Measurements from ENCODE around the gene P2RX3. TPM values are rescaled to one million over a fixed set of nuclear protein-coding genes. Genes with fewer than 3 reads are reported as not detected.

P2RX3 gene
- polyA plus RNA-seq, 12 donors: 1.6 to 5.6 (median 4.1) TPM; not detected in 2

DNA sequence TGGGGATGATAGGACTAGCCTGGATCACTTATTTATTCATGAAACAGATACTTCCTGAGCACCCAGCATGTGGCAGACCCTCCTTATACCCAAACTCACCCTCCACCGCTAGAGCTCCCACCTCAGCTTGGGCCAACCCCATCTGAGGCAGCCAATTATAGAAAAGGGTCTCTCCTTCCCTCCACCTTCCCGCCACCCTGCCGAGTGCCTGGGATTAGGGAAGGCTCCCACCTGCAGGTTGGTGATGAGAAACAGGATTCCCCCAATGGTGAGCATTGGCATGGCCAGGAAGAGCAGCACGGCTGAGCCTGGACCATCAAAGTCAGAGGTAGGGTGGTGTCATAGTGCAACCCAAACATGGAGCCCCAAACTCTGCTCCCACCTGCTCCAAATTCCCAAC is 82.9 kb downstream of the P2RX3 start:
- DNase-seq: no peak

GRCh38 chr11:57421805-57422204 is 83.7 kb downstream of the P2RX3 start:
- DNase-seq: no peak

Other genes starting within 250 kb of the P2RX3 start
- 1 to 10 TPM in 11 of 12 donors, not detected in 1; 1.1 to 6.8 (median 1.6) TPM for gene LRRC55, start 156.4 kb upstream of the P2RX3 start, polyA plus RNA-seq (ENCODE audit: insufficient read length in 12 of 12)
- gene APLNR, start 101.1 kb upstream of the P2RX3 start, polyA plus RNA-seq (ENCODE audit: insufficient read length in 12 of 12): 100 to 1,000 TPM in 1 of 12 donors, 10 to 100 TPM in 10, not detected in 1; 79.1 to 106 (median 89.6) TPM
- gene TNKS1BP1, start 13.4 kb upstream of the P2RX3 start, polyA plus RNA-seq (ENCODE audit: insufficient read length in 12 of 12): 100 to 1,000 TPM in 9 of 12 donors, 10 to 100 TPM in 2, not detected in 1; 84.0 to 149 (median 111) TPM
- gene SSRP1, start 2.5 kb upstream of the P2RX3 start, polyA plus RNA-seq (ENCODE audit: insufficient read length in 12 of 12): 100 to 1,000 TPM in 4 of 12 donors, 10 to 100 TPM in 7, not detected in 1; 75.2 to 157 (median 94.7) TPM
- gene PRG3, start 42.8 kb downstream of the P2RX3 start, polyA plus RNA-seq (ENCODE audit: insufficient read length in 12 of 12): 1 to 10 TPM in 1 of 12 donors, under 1 TPM in 5, not detected in 6; 0.28 to 5.8 (median 0.49) TPM
- gene PRG2, start 52.3 kb downstream of the P2RX3 start, polyA plus RNA-seq (ENCODE audit: insufficient read length in 12 of 12): 10 to 100 TPM in 1 of 12 donors, 1 to 10 TPM in 3, under 1 TPM in 6, not detected in 2; 0.17 to 11.9 (median 0.43) TPM
- gene SLC43A3, start 88.8 kb downstream of the P2RX3 start, polyA plus RNA-seq (ENCODE audit: insufficient read length in 12 of 12): 10 to 100 TPM in 11 of 12 donors, not detected in 1; 24.6 to 45.1 (median 28.1) TPM
- 10 to 100 TPM in 10 of 12 donors, 1 to 10 TPM in 1, not detected in 1; 9.0 to 43.3 (median 24.2) TPM for gene RTN4RL2, start 122.2 kb downstream of the P2RX3 start, polyA plus RNA-seq (ENCODE audit: insufficient read length in 12 of 12)
- gene SLC43A1, start 177.3 kb downstream of the P2RX3 start, polyA plus RNA-seq (ENCODE audit: insufficient read length in 12 of 12): 10 to 100 TPM in 6 of 12 donors, 1 to 10 TPM in 5, not detected in 1; 6.7 to 27.7 (median 11.8) TPM
- gene TIMM10, start 192.4 kb downstream of the P2RX3 start, polyA plus RNA-seq (ENCODE audit: insufficient read length in 12 of 12): 10 to 100 TPM in 11 of 12 donors, not detected in 1; 25.3 to 71.9 (median 38.1) TPM
- gene SMTNL1, start 199.2 kb downstream of the P2RX3 start, polyA plus RNA-seq (ENCODE audit: insufficient read length in 12 of 12): 100 to 1,000 TPM in 11 of 12 donors, 10 to 100 TPM in 1; 63.6 to 366 (median 189) TPM
- 10 to 100 TPM in 11 of 12 donors, not detected in 1; 18.6 to 30.6 (median 24.4) TPM for gene UBE2L6, start 229.3 kb downstream of the P2RX3 start, polyA plus RNA-seq (ENCODE audit: insufficient read length in 12 of 12)

Data from muscle of arm (tissue), 12 donors.